ELR (cell line): ENCODE data around the gene RNF213.

ENCODE experiments used
- DNase-seq: peaks from one replicate; pipeline ENCODE4 v3.0.0-alpha.2; 2015; ENCODE audit warnings: low read depth

Gene RNF213

GRCh38 chr17:80433916-80434666 lies 173.4 kb downstream of the RNF213 start:
- DNase-seq, result no peak

- no peak for DNase-seq
Observed at GRCh38 chr17:80437532-80437931, 176.9 kb downstream of the RNF213 start.

- DNase-seq, result no peak
Observed at GRCh38 chr17:80438806-80439205, 178.2 kb downstream of the RNF213 start.

DNA sequence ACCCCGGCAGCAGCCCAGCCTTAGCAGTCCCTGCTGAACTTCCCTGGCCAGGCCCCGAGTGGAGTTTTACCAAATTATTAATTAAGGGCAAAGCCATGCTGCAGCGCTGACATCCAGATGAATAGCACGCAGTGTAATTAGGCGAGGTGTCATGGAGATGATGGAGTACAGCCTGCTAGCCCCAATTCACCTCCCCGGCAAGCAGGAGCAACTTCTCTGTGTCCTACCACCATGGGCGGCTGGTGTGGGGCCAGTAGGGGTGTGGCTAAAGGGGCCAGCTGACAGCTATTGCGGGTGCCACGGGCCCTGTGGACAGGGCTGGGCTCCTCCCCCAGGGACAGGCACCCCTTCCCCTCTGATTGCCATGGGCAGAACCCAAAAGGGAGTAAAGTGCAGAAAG lies 178.8 kb downstream of the RNF213 start:
- DNase-seq, result no peak

GRCh38 chr17:80441133-80441578 lies 180.5 kb downstream of the RNF213 start:
- DNase-seq, result peak; percentile 61

DNA sequence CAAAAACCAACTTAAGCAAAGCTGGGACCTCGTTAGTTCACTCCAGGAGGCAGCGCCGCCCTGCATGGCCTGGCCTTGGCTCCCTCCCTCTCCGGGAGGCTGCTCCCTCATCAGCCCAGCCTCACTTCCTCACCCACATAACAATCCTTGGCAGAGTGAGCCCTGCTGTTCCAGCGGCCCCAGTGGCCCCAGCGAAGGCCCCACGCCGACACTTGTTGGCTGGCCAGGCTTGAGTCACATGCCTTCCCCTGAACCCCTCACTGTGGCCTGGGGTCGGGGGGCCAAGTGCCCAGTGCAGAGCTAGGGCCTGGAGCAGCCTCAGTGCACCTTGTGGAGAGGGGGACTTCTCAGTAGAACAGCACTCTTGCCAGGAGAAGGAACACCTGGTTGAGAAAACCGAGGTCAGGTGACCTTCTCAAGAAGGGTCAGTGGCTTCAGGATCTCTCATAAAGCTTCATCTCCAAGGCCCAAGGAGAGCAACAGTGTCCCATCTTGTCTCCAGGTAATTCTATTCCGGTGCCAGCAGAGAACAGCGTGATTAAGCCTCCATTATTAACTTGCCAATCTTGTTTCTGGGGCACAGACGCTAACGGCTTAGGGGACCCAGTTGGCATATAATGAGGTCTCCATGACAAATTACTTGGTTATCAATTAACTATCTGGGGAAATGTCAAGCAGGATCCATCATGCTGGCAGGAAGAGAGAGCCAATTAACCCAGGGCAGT lies 181.1 kb downstream of the RNF213 start:
- DNase-seq, result no peak

DNA sequence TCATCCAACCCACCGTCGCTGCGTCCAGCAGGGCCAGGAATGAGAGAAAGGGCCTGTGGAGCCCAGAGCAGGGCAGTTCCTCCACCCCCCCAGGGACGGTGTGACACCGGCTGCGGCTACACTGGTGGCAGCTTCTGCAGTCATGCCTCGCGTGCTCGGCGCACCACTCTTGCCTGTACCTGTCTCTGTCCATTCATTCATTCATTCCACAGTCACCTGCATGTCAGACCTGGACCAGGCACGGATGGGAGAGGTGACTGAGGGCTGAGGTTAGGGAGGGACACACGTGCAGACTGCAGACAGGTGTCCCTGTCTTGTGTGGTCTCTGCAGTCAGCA lies 181.6 kb downstream of the RNF213 start:
- no peak for DNase-seq

DNA sequence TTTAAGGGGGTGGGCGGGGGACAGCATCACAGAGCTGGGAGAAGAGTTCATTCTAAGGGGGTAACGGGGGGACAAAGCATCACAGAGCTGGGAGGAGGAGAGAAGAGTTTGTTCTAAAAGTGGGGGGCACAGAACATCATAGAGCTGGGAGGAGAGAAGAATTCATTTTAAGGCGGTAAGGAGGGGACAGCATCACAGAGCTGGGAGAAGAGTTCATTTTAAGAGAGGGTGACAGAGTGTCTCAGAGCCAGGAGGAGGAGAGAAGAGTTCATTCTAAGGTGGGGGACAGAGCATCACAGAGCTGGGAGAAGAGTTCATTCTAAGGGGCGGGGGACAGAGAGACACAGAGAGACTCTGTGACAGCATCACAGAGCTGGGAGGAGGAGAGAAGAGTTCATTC lies 182.1 kb downstream of the RNF213 start:
- no peak for DNase-seq

DNA sequence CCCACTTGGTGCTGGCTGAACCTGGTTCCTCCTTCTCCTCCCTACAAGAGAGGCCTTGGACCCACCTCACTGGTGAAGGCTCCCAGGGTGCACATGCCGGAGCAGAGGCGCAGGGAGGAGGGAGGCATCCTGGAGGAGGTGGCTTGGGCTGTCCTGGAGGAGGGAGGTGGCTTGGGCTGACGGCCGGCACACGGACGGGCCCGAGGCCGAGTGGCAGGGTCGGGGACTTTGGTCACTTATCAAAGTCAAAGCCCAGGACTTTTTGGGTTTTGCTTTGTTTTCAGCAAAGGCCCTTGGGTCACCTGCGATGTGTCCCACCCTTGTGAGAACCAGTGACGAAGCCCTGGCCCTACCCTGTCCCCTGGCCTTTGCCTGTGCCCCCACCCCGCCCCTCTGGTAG lies 182.8 kb downstream of the RNF213 start:
- no peak for DNase-seq

DNA sequence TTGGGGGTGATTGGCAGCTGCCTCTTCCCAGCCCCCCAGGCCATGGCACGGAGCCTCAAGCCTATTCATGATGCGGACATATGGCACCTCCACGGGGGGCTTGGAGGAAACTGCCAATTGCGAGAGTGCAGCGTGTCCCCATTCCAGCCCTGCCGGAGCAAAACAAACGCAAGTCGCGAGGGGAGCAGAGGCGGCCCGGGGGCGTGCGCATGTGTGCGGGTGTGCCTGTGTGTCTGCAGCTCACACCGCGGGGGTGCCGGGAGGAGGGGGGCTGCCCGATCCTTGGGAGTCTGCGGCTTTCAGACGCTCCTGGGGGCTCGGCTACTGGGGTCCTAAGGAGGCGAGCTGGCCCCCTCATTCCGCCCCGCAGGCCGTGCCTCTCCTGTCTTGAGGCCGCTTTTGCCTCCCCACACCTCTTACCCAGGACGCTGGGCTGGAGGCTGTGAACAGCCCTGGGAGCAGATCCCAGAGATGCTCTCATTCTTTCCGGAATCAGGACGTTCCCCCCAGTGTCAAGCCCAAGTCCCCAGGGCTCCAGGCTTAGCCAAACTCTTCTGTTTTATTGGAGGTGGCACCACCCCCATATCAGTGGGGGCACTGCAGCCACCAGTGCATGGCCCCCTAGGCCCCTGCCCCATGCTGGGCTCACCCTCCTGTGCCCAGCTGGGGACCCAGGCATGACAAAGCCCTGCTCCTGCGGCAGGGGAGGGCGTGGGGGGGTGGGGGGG lies 183.4 kb downstream of the RNF213 start:
- no peak for DNase-seq

- DNase-seq, result no peak
Observed at GRCh38 chr17:80444644-80444979, 184.0 kb downstream of the RNF213 start.

DNA sequence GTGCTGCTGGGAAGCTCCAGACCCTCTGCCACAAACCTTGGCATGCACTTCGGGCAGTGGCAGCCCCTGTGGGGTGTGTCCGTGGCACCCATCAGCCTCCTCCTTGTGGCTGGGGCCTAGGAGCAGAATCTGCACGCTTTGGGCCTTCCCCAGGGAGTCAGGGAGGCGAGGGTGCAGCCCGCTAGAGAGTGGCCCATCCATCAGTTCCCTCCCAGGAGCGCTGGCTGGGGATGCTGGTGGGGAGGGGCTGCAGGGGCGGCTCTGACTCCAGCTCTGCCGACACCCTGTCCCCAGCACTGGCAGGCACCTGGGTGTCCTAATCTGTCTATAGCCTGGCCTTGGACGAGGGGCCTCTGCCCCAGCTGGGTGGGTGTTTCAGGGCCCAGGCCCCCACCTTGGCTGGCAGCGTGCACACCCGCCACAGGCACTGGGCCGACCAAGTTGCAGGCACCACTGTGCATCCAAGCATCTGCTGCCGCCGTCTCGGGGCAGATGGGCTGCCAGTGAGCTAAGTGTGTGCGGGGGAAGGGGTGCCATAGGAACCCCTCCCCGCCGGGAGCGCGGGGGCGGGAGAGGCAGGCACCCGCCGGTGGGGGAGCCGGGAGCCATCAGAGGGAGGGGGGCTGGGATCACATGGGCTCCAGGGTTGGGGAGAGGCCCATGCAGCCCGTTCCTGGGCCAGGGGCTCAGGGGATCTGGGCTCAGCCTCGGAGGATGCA lies 184.5 kb downstream of the RNF213 start:
- no peak for DNase-seq

- no peak for DNase-seq
Observed at GRCh38 chr17:80445726-80446110, 185.1 kb downstream of the RNF213 start.

GRCh38 chr17:80446645-80447405 lies 186.2 kb downstream of the RNF213 start:
- DNase-seq, result peak; percentile 57

- DNase-seq, result no peak
Observed at GRCh38 chr17:80447790-80448189, 187.1 kb downstream of the RNF213 start.
